ELR (cell line): Measurements from ENCODE around the gene NAALADL1.
"Not testable (repeated sequence)": the region's sequence is repeated elsewhere in the genome, so short reads cannot be mapped to it uniquely, and the experiment has no call there.

Experiments used
- DNase-seq: peaks from one replicate; pipeline ENCODE4 v3.0.0-alpha.2; 2015; ENCODE audit warnings: low read depth

NAALADL1 gene

GRCh38 chr11:65013888-65014725, 44.2 kb downstream of the NAALADL1 start, which contains the start of gene ARL2:
ARL2 (plus strand) TSS chr11:65014160; CDS start chr11:65014208, 48 bp downstream.
- DNase-seq: peak; percentile 93

GRCh38 chr11:65013130-65013887, 45.0 kb downstream of the NAALADL1 start:
- peak; percentile 91 for DNase-seq

GRCh38 chr11:65008873-65009272, 49.5 kb downstream of the NAALADL1 start:
- no peak for DNase-seq

- no peak for DNase-seq
These were observed 50.3 kb downstream of the NAALADL1 start for GRCh38 chr11:65008016-65008415.

GRCh38 chr11:65003968-65004367, 54.4 kb downstream of the NAALADL1 start:
- DNase-seq: not testable (repeated sequence)

- DNase-seq: peak; percentile 36
These were observed 55.1 kb downstream of the NAALADL1 start for GRCh38 chr11:65003282-65003681.

- DNase-seq: no peak
These were observed 55.6 kb downstream of the NAALADL1 start for GRCh38 chr11:65002706-65003105.

- DNase-seq: no peak
These were observed 58.9 kb downstream of the NAALADL1 start for GRCh38 chr11:64999478-64999877.

GRCh38 chr11:64998690-64999431, 59.5 kb downstream of the NAALADL1 start:
- no peak for DNase-seq

- DNase-seq: no peak
These were observed 60.2 kb downstream of the NAALADL1 start for GRCh38 chr11:64998141-64998540.

- peak; percentile 87 for DNase-seq
These were observed 61.5 kb downstream of the NAALADL1 start, which contains the start of gene BATF2 for GRCh38 chr11:64996710-64997380. BATF2 (minus strand) TSS chr11:64996971; CDS start chr11:64996914, 57 bp downstream.

GRCh38 chr11:64996327-64996709, 62.0 kb downstream of the NAALADL1 start:
- no peak for DNase-seq
